OCI-LY7 (cell line): ENCODE measurements around the gene KAZN. TPM values are rescaled to one million over a fixed set of nuclear protein-coding genes. Genes with fewer than 3 reads are reported as not detected.

Source experiments
- BruUV-seq: library from RNA; stranded (reverse); fragments of 400-500 nt; replicated peaks from 2 replicates; lab custom pipeline; 2021; lab: Mats Ljungman, UMichigan
- CTCF ChIA-PET: fragments of 300-600 bp; sonication (Branson Sonifier 250); formaldehyde crosslinking; loops from one replicate; lab custom pipeline; 2022; ENCODE audit warnings: antibody characterized with exemption; ENCODE audit not compliant: unreplicated experiment; lab: Charles Lee
- POLR2A ChIA-PET: fragments of 300-600 bp; sonication (Branson Sonifier 250); formaldehyde crosslinking; loops from one replicate; lab custom pipeline; 2022; ENCODE audit warnings: antibody characterized with exemption; lab: Charles Lee
- DNase-seq: peaks from one replicate; pipeline ENCODE4 v3.0.0-alpha.2; 2015; ENCODE audit warnings: low spot score
- H2AFZ ChIP-seq: fragments of 200-600 bp; sonication (generic), shearing (Covaris generic); 2 replicates; pipeline ENCODE4 v1.6.1; 2014; ENCODE audit warnings: mild to moderate bottlenecking, antibody characterized with exemption, low read length, moderate library complexity
- H3K27ac ChIP-seq: fragments of 200-600 bp; sonication (generic); 2 replicates; pipeline ENCODE4 v1.5.1; 2014; ENCODE audit warnings: mixed run types, low read depth, mild to moderate bottlenecking, moderate library complexity, low read length, inconsistent platforms; ENCODE audit not compliant: poor library complexity, severe bottlenecking
- H3K36me3 ChIP-seq: fragments of 200-600 bp; sonication (generic); 2 replicates; pipeline ENCODE4 v1.6.1; 2014; ENCODE audit warnings: mild to moderate bottlenecking, antibody characterized with exemption, low read length, moderate library complexity, mixed read lengths; ENCODE audit not compliant: insufficient read depth
- H3K4me1 ChIP-seq: fragments of 200-600 bp; sonication (generic); 2 replicates; pipeline ENCODE4 v1.5.1; 2014; ENCODE audit warnings: mild to moderate bottlenecking, low read length; ENCODE audit not compliant: insufficient read depth, poor library complexity, severe bottlenecking
- H3K4me2 ChIP-seq: fragments of 200-600 bp; sonication (generic); 2 replicates; pipeline ENCODE4 v1.6.1; 2014; ENCODE audit warnings: mild to moderate bottlenecking, low read length
- H3K4me3 ChIP-seq: fragments of 200-600 bp; sonication (generic); 2 replicates; pipeline ENCODE4 v1.5.1; 2014; ENCODE audit warnings: mild to moderate bottlenecking, low read depth, low read length; ENCODE audit not compliant: poor library complexity, severe bottlenecking
- H3K79me2 ChIP-seq: fragments of 200-600 bp; sonication (generic); 2 replicates; pipeline ENCODE4 v1.6.1; 2016; ENCODE audit warnings: low read depth, mild to moderate bottlenecking, low read length, moderate library complexity, mixed read lengths; ENCODE audit not compliant: insufficient read depth
- H3K9me2 ChIP-seq: fragments of 200-600 bp; sonication (generic); 2 replicates; pipeline ENCODE4 v1.6.1; 2016; ENCODE audit warnings: mild to moderate bottlenecking, low read length, mixed read lengths; ENCODE audit not compliant: insufficient read depth
- H3K9me3 ChIP-seq: fragments of 200-600 bp; sonication (generic); 2 replicates; pipeline ENCODE4 v1.6.1; 2014; ENCODE audit warnings: mild to moderate bottlenecking, mixed run types, low read length, mixed read lengths
- H4K20me1 ChIP-seq: fragments of 200-600 bp; sonication (generic); 2 replicates; pipeline ENCODE4 v1.6.1; 2014; ENCODE audit warnings: mild to moderate bottlenecking, antibody characterized with exemption, low read length, moderate library complexity, mixed read lengths; ENCODE audit not compliant: insufficient read depth
- CTCF ChIP-seq: fragments of 200-600 bp; sonication (generic); conservative IDR thresholded peaks from 2 replicates; pipeline ENCODE4 v1.5.1; 2014; ENCODE audit warnings: mild to moderate bottlenecking, antibody characterized with exemption, low read length, moderate library complexity, mixed read lengths
- EZH2phosphoT487 ChIP-seq: fragments of 200-600 bp; sonication (generic); IDR thresholded peaks from 2 replicates; pipeline ENCODE4 v1.6.1; 2018; ENCODE audit warnings: low read depth, borderline replicate concordance, mild to moderate bottlenecking, mixed run types, antibody characterized with exemption, low read length, moderate library complexity, mixed read lengths
- intact Hi-C: fragments of 100-400 bp; cut with micrococcal nuclease; formaldehyde crosslinking; loops from one replicate; pipeline ENCODE4 v1.10.0; 2022; ENCODE audit not compliant: unreplicated experiment
- total RNA-seq, 2 experiments: library from RNA; depleted of rRNA in 1 of 2; stranded (reverse); fragments of >200 nt in 1 of 2; shearing (Covaris generic) in 1 of 2; gene quantifications; 2 replicates each; pipeline ENCODE4 v1.2.3, GENCODE V29; 2014 to 2022

The KAZN gene
- total RNA-seq, 2 experiments from 2014 or later = 0.40 to 2.4 TPM

GRCh38 chr1:14924455-14925331 is 326.2 kb downstream of the KAZN start:
- Histone ChIP-seq H3K79me2 (no peaks in the 10 kb centered on the region), H3K27ac (no peak overlapping the region), H3K4me3 (peak overlapping the region; percentile 55), H4K20me1 (peaks cover 7% of the 10 kb centered on the region; the same call in 1 of the 2 replicates), H3K9me3 (no peaks in the 10 kb centered on the region), H3K9me2 (no peaks in the 10 kb centered on the region), H2AFZ (no peak overlapping the region), H3K36me3 (no peaks in the 10 kb centered on the region), H3K4me2 (peak overlapping the region; percentile 17), H3K4me1 (peaks cover 4% of the 10 kb centered on the region)
- no peak for DNase-seq
- TF ChIP-seq EZH2phosphoT487 = no peak
- no peak for TF ChIP-seq CTCF
- intact Hi-C loops = no loop called here
- no TSS peak for BruUV-seq
- ChIA-PET POLR2A (no interaction called here), CTCF (no interaction called here)

- POLR2A ChIA-PET = no interaction called here
- intact Hi-C loops = no loop called here
- CTCF ChIA-PET = no interaction called here
- Histone ChIP-seq H4K20me1 (peaks cover 7% of the 10 kb centered on the region; the same call in 1 of the 2 replicates), H3K9me3 (no peaks in the 10 kb centered on the region), H3K4me2 (no peak overlapping the region), H2AFZ (no peak overlapping the region), H3K4me3 (no peak overlapping the region), H3K36me3 (no peaks in the 10 kb centered on the region), H3K79me2 (no peaks in the 10 kb centered on the region), H3K4me1 (peaks cover 4% of the 10 kb centered on the region), H3K9me2 (no peaks in the 10 kb centered on the region), H3K27ac (no peak overlapping the region)
- DNase-seq = no peak
- TF ChIP-seq EZH2phosphoT487 = no peak
- TF ChIP-seq CTCF = no peak
- BruUV-seq = no TSS peak
Measured at GRCh38 chr1:14925336-14926136, 327.1 kb downstream of the KAZN start.
